ENCODE measurements around the gene LRRC43. TPM values are rescaled to one million over a fixed set of nuclear protein-coding genes. Genes with fewer than 3 reads are reported as not detected.

Gene LRRC43
- polyA plus RNA-seq, 1 donor from 2014 or later: 4.8 TPM

- Histone ChIP-seq H3K9me3 (ENCODE audit: low read length) (no peaks in the 10 kb centered on the region), H3K79me2 (replicated peaks; ENCODE audit: insufficient read depth, low read length) (no peaks in the 10 kb centered on the region), H3K27me3 (ENCODE audit: insufficient read depth, low read depth, low read length) (no peaks in the 10 kb centered on the region), H3F3A (ENCODE audit: insufficient read depth, low read length, poor library complexity, severe bottlenecking) (no peaks in the 10 kb centered on the region), H3K9me2 (ENCODE audit: insufficient read depth, low read length) (no peaks in the 10 kb centered on the region), H3K4me2 (ENCODE audit: low read length) (no peak overlapping the region), H3K4me3 (ENCODE audit: low read length) (no peak overlapping the region), H3K27ac (ENCODE audit: low read length) (no peak overlapping the region), H4K20me1 (ENCODE audit: insufficient read depth) (no peaks in the 10 kb centered on the region), H3K36me3 (ENCODE audit: insufficient read depth, low read length) (no peaks in the 10 kb centered on the region), H2AFZ (ENCODE audit: low read depth, low read length) (no peak overlapping the region), H3K9ac (ENCODE audit: low read length) (no peak overlapping the region)
- TF ChIP-seq, protein P1, sequence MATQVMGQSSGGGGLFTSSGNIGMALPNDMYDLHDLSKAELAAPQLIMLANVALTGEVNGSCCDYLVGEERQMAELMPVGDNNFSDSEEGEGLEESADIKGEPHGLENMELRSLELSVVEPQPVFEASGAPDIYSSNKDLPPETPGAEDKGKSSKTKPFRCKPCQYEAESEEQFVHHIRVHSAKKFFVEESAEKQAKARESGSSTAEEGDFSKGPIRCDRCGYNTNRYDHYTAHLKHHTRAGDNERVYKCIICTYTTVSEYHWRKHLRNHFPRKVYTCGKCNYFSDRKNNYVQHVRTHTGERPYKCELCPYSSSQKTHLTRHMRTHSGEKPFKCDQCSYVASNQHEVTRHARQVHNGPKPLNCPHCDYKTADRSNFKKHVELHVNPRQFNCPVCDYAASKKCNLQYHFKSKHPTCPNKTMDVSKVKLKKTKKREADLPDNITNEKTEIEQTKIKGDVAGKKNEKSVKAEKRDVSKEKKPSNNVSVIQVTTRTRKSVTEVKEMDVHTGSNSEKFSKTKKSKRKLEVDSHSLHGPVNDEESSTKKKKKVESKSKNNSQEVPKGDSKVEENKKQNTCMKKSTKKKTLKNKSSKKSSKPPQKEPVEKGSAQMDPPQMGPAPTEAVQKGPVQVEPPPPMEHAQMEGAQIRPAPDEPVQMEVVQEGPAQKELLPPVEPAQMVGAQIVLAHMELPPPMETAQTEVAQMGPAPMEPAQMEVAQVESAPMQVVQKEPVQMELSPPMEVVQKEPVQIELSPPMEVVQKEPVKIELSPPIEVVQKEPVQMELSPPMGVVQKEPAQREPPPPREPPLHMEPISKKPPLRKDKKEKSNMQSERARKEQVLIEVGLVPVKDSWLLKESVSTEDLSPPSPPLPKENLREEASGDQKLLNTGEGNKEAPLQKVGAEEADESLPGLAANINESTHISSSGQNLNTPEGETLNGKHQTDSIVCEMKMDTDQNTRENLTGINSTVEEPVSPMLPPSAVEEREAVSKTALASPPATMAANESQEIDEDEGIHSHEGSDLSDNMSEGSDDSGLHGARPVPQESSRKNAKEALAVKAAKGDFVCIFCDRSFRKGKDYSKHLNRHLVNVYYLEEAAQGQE (IDR thresholded peaks at IDR 0.05; ENCODE audit: borderline replicate concordance): no peak
- TF ChIP-seq, protein P2, sequence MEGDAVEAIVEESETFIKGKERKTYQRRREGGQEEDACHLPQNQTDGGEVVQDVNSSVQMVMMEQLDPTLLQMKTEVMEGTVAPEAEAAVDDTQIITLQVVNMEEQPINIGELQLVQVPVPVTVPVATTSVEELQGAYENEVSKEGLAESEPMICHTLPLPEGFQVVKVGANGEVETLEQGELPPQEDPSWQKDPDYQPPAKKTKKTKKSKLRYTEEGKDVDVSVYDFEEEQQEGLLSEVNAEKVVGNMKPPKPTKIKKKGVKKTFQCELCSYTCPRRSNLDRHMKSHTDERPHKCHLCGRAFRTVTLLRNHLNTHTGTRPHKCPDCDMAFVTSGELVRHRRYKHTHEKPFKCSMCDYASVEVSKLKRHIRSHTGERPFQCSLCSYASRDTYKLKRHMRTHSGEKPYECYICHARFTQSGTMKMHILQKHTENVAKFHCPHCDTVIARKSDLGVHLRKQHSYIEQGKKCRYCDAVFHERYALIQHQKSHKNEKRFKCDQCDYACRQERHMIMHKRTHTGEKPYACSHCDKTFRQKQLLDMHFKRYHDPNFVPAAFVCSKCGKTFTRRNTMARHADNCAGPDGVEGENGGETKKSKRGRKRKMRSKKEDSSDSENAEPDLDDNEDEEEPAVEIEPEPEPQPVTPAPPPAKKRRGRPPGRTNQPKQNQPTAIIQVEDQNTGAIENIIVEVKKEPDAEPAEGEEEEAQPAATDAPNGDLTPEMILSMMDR (IDR thresholded peaks at IDR 0.05; ENCODE audit: poor library complexity, severe bottlenecking): no peak
- TF ChIP-seq TAF1 (IDR thresholded peaks at IDR 0.05; ENCODE audit: low read depth) (no peak), SMC3 (conservative IDR thresholded peaks at IDR 0.05; ENCODE audit: poor library complexity) (no peak), EP300 (conservative IDR thresholded peaks at IDR 0.05; ENCODE audit: poor library complexity, severe bottlenecking) (no peak), MXI1 (conservative IDR thresholded peaks at IDR 0.05; ENCODE audit: poor library complexity, severe bottlenecking) (no peak), EZH2 (IDR thresholded peaks at IDR 0.05; ENCODE audit: borderline replicate concordance, insufficient read depth, low read length, poor library complexity, severe bottlenecking) (no peak), RAD21 (conservative IDR thresholded peaks at IDR 0.05) (no peak), POLR2AphosphoS5 (IDR thresholded peaks at IDR 0.05) (no peak)
These were observed 15.5 kb upstream of the LRRC43 start for GRCh38 chr12:122167356-122167925.

DNA sequence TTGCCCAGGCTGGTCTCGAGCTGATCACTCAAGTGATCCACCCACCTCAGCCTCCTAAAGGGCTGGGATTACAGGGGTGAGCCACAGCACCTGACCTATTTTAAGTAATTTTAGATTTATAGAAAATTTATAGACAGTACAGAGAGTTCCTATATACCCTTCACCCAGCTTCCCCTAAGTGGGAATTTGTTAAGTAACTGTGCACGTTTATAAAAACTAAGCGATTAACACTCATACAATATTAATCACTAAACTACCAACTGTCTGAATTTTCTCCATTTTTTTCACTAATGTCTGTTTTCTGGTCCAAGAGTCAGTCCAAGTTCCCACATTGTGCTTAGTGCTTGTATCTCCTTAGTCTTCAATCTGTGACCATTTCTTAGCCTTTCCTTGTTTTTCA lies 14.4 kb upstream of the LRRC43 start:
- Histone ChIP-seq H3F3A (ENCODE audit: insufficient read depth, low read length, poor library complexity, severe bottlenecking) (no peaks in the 10 kb centered on the region), H4K20me1 (ENCODE audit: insufficient read depth) (no peaks in the 10 kb centered on the region), H3K27me3 (ENCODE audit: insufficient read depth, low read depth, low read length) (no peaks in the 10 kb centered on the region), H3K9me3 (ENCODE audit: low read length) (no peaks in the 10 kb centered on the region), H3K4me2 (ENCODE audit: low read length) (no peak overlapping the region), H3K9me2 (ENCODE audit: insufficient read depth, low read length) (no peaks in the 10 kb centered on the region), H3K4me3 (ENCODE audit: low read length) (no peak overlapping the region), H3K36me3 (ENCODE audit: insufficient read depth, low read length) (no peaks in the 10 kb centered on the region), H3K9ac (ENCODE audit: low read length) (no peak overlapping the region), H2AFZ (ENCODE audit: low read depth, low read length) (no peak overlapping the region), H3K27ac (ENCODE audit: low read length) (no peak overlapping the region), H3K79me2 (replicated peaks; ENCODE audit: insufficient read depth, low read length) (no peaks in the 10 kb centered on the region)
- TF ChIP-seq, protein P2 (IDR thresholded peaks at IDR 0.05; ENCODE audit: poor library complexity, severe bottlenecking): no peak
- no peak for TF ChIP-seq TAF1 (IDR thresholded peaks at IDR 0.05; ENCODE audit: low read depth)
- no peak for TF ChIP-seq MXI1 (conservative IDR thresholded peaks at IDR 0.05; ENCODE audit: poor library complexity, severe bottlenecking)
- TF ChIP-seq EZH2 (IDR thresholded peaks at IDR 0.05; ENCODE audit: borderline replicate concordance, insufficient read depth, low read length, poor library complexity, severe bottlenecking): no peak
- no peak for TF ChIP-seq POLR2AphosphoS5 (IDR thresholded peaks at IDR 0.05)
- TF ChIP-seq EP300 (conservative IDR thresholded peaks at IDR 0.05; ENCODE audit: poor library complexity, severe bottlenecking): no peak
- TF ChIP-seq RAD21 (conservative IDR thresholded peaks at IDR 0.05): no peak
- TF ChIP-seq SMC3 (conservative IDR thresholded peaks at IDR 0.05; ENCODE audit: poor library complexity): no peak
- TF ChIP-seq, protein P1 (IDR thresholded peaks at IDR 0.05; ENCODE audit: borderline replicate concordance): no peak

Data from neural cell (in vitro differentiated cells).